ENCODE measurements around the gene SH3PXD2A. TPM values are rescaled to one million over a fixed set of nuclear protein-coding genes. Genes with fewer than 3 reads are reported as not detected.

Gene SH3PXD2A
- total RNA-seq, 1 donor from 2014 or later: 51.3 TPM

DNA sequence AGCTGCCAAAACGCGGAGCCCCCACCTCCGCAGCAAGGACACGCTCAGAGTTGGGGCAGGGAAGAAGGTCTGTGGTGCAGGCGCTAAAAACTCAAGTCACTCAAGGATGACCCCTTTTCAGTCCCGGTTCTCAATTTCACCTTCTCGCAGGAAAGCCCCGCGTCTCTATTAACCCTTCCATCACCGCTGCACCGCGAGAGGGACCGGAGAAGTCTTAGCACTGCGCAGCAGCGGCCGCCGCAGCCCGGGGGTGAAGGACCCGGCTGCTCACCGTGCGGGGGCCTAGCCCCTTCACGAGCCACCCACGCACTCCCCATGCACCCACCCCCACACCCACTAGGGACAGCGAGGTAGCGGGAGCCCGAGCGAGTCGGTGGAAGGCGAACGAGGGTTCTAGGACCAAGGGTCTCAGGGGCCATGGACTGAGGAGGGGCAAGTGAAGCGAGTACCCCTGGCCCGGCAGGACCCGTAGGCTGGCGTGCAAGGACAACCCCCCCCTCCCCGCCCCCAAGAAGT is 162.9 kb downstream of the SH3PXD2A start:
- no peak for DNase-seq (ENCODE audit: low spot score)

DNA sequence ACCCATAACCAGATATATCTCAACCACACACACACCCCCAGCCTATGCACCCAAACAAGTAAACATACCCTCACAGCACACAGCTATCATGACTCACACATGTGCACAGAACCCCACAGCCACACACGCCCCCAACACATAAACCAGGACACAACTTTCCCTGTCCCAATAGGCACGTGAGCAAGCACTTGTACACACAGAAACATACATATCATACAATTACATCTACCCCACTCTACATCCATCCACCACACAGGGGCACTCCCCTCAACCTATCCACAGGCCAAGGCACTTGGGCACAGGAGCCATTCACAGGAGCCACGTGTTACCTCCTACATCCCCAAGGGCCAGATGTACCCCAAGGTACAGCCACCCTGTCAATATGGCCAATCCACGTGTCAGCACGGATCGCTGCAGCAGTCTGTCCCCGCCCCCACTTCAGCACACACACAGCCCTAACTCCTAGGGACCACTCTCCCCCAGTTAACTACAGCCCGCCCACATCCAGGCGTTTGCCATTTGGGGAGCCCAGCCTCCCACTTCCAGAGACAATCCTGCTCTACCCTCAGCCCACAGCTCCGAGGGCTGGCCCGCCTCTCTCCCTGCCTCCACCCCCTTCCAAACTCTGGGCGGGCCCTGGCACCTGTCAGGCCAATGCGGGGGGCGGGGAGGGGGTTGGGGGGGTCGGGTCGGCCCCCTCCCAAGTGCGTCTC is 163.5 kb downstream of the SH3PXD2A start:
- DNase-seq (ENCODE audit: low spot score): no peak

DNA sequence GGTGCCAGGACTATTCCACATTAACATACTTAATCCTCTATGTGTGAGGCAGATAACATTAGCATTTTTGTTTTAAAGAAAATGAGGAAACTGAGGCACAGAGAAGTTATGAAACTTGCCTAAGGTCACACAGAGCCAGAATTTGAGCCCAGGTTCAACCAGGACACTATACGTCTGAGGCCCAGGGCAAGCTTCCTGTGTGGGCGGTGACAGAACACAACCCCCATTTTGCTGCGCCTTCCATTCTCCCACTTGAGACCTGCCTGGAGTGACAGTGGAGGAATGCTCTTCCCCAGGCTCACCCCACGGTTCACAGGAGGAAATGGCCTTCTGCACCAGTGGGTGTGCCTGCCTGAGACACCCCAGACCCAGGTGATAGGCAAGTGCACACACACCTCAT is 164.1 kb downstream of the SH3PXD2A start:
- no peak for DNase-seq (ENCODE audit: low spot score)

DNA sequence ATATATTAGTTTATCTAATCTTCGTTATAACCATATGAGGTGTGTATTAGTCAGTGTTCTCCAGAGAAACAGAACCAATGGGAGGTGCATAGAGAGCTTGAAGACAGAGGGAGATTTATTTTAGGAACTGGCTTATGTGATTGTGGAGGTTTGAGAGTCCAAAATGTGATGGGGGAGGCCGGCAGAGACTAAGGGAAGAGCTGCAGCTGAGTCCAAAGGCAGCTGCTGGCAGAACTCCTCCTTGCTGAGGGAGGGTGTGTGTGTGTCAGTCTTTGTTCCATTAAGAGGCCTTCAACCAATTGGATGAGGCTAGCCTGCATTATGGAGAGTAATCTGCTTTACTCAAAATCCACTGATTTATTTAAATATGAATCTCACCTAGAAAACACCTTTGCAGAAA is 165.1 kb downstream of the SH3PXD2A start:
- DNase-seq (ENCODE audit: low spot score): no peak

DNA sequence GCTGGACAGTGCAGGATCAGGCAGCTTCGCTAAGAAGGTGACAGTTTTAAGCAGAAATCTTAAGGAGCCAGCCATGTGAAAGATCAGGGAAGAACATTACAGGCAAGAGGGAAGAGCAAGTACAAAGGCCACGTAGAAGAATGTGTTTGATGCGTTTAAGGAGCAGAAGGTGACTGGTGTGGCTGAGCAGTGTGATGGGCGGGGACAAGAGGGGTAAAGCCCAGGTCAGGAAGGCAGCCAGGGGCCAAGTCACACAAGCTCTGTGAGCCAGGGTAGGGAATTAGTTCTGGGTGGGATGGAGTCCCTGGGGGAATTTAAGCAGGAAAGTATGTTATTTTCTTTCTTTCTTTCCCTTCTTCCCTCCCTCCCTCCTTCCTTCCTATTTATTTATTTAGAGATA is 166.9 kb downstream of the SH3PXD2A start:
- DNase-seq (ENCODE audit: low spot score): no peak

DNA sequence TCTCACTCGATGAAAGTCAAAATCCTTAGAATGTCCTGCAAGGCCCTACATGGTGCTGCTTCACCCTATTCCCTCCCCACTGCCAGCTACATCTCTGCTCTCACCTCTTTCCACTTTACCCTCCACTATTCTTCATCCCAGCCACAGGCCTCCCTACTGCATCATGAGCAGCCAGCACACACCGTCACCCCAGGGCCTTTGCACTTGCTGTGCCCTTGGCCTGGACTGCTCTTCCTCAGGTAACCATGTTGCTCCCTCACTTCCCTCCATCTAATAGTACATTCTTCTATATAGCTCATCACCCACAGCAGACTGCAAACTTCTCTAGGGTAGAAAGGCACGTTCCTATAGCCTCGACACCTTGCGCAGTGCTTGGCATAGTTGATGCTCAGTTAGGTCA is 167.7 kb downstream of the SH3PXD2A start:
- no peak for DNase-seq (ENCODE audit: low spot score)

DNA sequence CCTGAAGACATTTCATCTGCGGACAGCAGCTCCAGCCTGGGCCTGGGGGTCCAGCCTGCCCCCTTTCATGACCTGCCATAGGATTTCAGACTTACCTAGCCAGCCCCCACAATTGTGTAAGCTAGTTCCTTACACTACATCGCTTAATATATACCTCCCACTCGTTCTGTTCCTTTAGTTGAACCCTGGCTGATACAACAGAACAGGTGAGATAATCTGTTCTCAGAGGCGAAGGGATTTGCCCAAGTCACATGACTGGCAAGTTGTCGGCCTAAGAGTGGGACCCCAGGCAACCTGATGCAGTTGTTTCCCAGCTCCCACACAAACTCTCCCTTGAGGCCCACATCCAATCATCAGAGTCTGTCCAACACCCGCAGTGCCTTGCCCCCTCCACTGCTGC is 168.2 kb downstream of the SH3PXD2A start:
- DNase-seq (ENCODE audit: low spot score): no peak

DNA sequence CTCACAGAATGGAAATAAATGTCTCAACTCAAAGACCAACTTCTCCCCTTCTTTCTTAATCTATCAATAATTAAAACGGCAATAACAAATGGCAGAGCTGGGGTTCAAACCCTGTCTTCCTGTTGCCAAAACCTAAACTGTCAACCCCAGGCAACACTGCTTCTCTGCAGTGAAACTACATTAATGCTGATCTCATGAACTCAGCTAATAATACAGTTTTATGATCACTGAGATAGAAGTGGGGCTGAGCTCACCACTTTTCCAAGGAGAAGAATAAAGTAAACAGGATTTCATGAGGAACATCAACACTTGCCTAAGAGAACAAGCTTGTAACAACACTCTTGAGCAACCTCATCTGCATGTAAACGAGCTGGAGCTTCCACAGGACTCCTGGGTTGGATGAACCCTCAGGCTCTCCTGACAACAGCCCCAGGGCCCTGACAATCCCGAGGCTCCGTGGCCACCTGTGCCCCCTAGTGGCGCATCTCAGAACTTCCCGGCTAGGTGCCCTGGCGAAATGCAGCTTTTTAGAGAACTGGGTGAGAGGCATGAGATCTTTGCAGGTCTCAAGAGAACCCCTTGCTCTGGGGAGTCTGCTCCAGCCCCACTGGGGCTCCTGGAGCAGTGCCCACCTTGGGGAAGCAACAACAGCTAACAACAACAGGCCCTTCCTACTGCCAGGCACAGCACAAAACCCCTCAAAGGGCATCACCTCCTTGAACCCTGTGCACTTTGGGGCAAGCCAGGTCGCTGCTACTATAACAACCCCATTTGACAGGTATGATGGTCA is 169.3 kb downstream of the SH3PXD2A start:
- no peak for DNase-seq (ENCODE audit: low spot score)

DNA sequence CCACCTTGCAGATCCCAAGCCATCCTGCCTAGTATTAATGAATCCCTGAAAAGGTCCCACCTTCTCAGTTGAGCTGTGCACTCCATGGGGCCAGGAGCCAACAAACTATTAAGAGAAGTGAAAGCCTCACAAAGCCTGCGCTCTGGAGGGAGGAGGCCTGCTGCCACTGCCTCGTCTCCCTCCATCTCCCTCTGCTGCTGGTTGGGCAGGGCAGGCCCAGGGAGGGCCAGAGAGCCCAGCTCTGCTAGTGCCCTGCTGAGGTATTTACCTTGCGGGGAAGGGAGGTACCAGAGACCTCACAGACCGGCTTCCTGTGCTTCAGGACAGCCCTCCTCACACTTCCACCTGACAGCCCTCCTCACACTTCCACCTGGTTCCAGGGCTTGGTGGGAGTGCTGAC is 171.5 kb downstream of the SH3PXD2A start:
- no peak for DNase-seq (ENCODE audit: low spot score)

DNA sequence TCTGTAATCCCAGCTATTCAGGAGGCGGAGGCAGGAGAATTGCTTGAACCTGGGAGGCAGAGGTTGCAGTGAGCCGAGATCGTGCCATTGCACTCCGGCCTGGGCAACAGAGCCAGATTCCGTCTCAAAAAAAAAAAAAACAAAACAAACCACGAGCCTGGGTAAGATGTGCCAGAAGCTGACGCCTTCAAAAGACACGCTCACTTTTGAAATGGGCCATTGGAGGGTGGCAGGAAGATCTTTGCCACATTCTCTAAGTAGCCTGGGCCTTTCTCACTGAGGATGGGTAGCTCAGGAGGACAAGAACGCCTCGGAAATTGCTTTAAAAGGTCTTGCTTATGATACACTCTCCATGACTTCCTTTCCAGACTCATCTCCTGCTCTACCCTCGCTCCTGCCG is 172.7 kb downstream of the SH3PXD2A start:
- no peak for DNase-seq (ENCODE audit: low spot score)

DNA sequence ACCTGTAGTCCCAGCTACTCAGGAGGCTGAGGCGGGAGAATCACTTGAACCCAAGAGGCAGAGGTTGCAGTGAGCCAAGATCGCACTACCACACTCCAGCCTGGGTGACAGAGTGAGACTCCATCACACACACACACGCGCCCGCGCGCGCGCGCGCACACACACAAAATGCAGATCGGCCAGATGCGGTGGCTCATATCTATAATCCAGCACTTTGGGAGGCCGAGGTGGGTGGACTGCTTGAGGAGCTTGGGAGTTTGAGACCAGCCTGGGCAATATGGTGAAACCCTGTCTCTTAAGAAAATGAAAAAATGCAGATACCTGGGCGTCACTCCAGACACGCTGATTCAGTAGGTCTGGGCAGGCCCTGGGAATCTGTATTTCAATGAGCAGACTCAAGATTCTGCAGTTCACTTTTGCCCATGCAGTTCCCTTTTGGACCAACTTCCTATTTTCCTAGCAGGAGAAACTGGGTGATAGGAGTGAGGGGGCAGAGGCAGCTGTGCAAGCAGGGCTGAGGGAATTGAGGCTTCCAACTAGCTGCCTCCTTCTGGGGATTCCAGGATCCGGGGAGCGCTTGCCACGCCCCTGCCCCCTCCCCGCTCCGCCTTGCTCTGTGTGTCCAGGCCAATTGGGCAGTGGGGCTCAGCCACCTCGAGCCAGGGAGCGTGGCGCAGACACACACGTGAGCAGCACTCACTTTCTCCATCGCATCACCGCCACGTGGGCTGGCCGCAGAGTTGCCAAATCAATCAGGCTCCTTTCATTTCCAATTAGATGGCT is 173.6 kb downstream of the SH3PXD2A start:
- no peak for DNase-seq (ENCODE audit: low spot score)

DNA sequence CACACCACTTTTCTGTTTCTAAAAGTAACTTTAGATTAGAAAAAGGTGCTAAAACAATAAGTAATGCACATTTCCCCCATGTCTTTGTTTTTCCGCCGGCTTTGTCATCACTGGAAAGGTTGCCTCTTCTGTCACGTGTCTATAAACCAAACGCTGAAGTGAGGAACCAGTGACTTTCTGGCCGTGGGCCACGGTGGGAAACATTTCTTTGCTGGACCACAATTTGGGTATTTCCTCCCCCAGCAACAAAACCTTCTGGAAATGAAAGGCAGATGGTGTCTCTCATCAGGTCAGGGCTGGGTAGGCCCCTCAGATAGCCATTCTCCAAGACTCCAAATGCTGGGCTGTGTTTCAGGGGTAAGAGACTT is 174.5 kb downstream of the SH3PXD2A start:
- DNase-seq (ENCODE audit: low spot score): no peak

DNA sequence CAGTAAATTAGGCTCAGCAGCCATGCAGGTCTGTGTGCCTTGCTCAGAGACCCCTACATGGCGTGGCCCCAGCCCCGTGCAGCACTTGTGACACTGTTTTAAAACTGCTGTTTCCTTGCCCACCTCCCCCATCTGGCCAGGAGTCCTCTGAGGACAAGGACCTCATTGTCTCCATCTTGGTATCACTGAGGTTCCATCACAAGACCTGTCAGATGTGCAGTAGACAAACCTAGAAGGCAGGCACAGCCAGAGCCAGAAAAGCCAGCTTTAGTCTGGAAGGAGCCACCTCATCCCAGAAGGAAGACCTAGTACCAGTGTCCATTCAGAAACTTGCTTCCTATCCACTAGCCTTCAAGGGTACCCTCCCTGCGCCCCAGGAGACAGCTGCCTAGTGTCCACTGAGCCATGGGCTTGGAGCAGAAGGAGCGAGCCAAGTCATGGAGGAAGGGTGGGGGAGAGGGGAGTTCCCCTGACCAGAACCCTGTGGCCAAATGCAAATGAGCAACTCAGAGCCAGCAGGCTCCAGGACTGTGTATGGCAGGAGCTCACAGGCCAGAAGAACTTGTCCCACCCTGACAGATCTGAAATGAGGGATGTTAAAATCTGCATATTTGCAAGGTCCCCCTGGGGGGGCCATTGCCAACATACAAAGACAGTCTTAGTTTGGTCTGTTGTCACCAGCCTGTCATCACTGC is 176.1 kb downstream of the SH3PXD2A start:
- no peak for DNase-seq (ENCODE audit: low spot score)

DNA sequence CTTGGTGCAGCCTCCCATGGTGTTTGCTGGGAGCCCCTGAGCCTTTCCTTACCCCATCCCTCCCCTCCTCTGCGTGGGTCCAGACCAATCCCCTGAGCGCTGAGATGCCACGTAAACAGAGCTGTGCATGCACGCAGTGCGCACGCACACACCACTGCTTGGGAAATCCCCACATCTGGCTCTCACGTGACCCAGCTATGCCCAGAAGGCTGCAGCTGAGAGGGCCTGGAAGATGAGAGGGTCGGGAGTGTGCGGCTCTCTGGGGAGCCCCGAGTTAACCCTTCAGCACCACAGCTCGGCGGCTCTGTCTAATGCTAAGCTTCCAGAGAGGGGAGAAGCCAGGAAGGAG is 177.2 kb downstream of the SH3PXD2A start:
- DNase-seq (ENCODE audit: low spot score): no peak

DNA sequence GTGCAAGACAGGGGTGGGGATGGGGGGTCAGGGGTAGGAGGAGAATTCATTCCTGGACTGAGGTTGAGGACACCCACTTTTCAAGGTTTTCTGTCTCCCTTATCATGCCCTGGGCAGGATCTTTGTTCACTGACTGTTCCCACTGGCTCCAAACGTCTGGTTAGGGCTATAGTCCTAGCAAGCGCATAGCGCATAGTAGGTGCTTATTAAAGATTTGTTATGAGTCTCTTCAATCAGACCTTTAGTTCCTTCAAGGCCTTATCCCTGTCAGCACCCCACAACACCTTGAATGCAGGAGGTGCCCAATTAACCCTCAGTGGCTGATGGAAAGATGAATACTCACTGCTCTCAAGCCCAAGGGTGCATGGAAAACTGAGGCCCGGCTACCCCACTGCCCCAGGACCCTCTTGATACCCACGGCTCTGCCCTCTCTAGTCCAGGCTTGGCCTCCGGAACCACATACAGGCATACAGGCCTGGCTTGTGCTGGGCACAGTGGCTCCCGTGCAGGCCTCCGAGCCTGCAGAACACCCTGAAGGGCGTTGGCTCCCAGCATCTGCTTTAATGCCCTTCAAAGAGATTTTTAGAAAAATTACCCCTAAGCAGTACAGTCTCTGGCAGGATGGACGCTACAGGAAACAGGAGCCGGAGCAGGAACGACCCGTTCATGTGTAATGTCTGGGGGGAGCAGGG is 177.7 kb downstream of the SH3PXD2A start:
- DNase-seq (ENCODE audit: low spot score): no peak

DNA sequence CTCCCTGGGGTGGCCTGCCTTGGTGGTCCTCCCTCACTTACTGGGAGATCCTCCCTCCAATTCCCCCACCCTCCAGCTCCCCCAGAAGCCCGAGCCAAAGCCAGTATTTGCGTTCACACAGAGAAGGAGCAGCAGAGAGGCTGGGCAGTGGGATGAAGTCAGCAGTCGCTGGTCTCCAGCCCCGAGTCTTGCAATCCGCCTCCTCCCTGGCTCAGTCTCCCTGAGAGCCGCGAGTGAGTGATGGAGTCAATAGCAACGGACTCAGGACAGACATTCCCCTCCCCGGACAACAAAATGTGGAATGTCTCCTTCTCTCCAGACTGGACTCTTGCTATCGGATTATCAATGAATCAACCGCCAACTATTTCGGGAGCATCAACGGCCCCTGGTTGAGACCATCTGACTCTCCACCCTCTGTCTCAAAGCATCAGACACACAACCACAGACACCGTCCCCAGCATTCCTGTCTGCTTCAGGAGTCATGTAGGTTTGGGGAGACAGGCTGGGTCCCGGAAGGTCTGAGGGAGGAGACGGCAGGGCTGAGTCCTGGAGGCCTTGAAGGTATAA is 178.4 kb downstream of the SH3PXD2A start:
- DNase-seq (ENCODE audit: low spot score): no peak

DNA sequence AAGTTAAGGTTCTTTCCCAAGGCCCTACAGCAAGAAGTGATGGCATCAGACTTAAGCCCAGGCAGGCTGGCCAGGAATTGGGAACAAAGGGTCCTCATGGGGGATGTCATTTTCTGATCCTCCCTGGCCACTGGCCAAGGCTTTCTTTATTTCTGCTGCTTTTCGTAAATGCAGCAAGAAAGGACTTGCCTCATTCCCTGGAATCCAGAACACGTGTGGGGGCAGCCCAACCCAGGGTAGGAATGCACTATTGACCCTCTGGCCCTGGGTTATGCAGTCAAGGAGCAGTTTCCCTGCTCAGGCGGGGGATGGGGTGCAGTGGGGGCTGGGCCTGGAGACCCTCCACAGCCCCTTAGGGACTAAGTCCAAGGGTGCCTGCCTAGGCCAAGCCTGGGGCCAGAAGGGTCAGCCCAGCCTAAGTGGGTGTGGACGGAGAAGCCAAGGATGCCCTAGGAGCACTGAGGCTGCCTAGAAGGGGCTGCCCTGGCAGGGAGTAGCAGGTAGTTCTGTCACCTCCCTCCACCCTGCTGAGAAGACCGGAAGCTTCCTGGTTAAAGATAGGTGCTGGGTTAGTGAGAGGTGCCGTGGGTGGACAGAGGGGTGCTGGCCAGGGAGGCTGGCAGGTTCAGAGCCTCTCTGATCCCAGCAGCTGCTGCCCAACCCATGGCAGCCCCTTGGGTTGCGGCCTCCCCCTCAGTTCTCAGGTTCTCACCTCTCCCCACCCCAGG is 179.2 kb downstream of the SH3PXD2A start:
- DNase-seq (ENCODE audit: low spot score): no peak

DNA sequence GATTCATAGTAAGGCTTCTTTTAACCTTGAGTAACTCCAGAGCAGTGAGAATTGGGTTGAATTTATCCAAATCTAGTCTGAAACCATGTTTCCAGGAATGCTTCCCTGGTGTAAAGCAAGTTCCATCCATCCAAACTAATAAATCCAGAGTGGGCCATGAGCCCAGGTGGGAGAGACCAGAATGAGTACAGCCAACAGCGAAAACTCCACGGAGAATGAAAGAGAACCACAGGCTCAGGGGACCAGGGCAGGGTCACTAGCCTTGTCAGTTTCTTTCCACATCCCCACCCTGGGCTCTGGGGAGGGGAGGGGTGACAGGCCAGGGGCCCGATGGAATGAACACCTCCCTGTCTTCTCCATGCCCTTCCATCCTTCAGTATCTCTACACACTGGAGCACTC is 181.8 kb downstream of the SH3PXD2A start:
- DNase-seq (ENCODE audit: low spot score): no peak

DNA sequence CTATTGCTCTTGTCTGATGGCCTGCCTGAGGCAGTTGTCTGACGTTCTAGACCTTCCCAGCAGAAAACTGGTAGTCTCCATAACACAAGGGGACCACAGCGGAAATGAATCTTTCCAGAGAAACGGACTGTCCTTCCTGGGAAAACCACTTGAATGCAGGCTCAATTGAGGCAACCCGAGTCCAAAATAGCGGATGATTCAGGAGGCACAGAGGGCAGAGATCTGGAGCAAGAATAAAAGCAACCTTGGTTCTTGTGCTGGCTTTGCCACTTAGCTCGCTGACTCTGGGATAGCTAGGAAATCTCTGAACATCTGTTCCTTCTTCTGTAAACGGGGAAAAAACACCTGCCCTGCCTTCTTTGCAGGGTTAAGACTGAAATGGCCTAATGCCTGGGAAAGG is 183.0 kb downstream of the SH3PXD2A start:
- no peak for DNase-seq (ENCODE audit: low spot score)

All from mesenteric fat pad (tissue), 1 donor.